Pancreas (tissue), 10 donors: ENCODE measurements around the gene TMX2. TPM values are rescaled to one million over a fixed set of nuclear protein-coding genes. Genes with fewer than 3 reads are reported as not detected.

Experiments used
- ATAC-seq, 4 donors: fragments of 200-7000 bp; cut with Tn5 transposase; one replicate each; pipeline versions ENCODE4 v1.8.0 to v1.9.1; 2020; ENCODE audit warnings: mild to moderate bottlenecking in 4 of 4, moderate library complexity in 4 of 4
- DNase-seq, 6 donors: peaks; one replicate each; pipeline ENCODE4 v3.0.0-alpha.2; 2020
- FAIRE-seq: peaks from 2 replicates; lab custom pipeline; 2012; peaks lifted over from hg19 to GRCh38; lab: Jason Lieb, UNC
- H3K27ac ChIP-seq, 4 donors: fragments of 200-600 bp; sonication (generic); 1 replicate in 3 of 4; 2 replicates in 1 of 4; pipeline versions ENCODE4 v1.5.0 to v1.8.0; 2020
- H3K27me3 ChIP-seq, 4 donors: fragments of 200-600 bp; one replicate each; pipeline ENCODE4 v1.8.0; 2021
- H3K36me3 ChIP-seq, 3 donors: fragments of 200-600 bp; sonication (generic) in 1 of 3; one replicate each; pipeline versions ENCODE4 v1.5.0 to v1.8.0; 2020 to 2021
- H3K4me1 ChIP-seq, 3 donors: fragments of 200-600 bp; one replicate each; pipeline ENCODE4 v1.8.0; 2021
- H3K4me3 ChIP-seq, 4 donors: fragments of 200-600 bp; sonication (generic) in 2 of 4; one replicate each; pipeline versions ENCODE4 v1.5.0 to v1.8.0; 2020 to 2021
- H3K9me3 ChIP-seq, 4 donors: fragments of 200-600 bp; one replicate each; pipeline ENCODE4 v1.8.0; 2021
- CTCF ChIP-seq, 4 donors: fragments of 200-600 bp; sonication (generic) in 3 of 4; IDR thresholded peaks; one replicate each; pipeline versions ENCODE4 v1.5.0 to v1.8.0; 2021; ENCODE audit warnings: antibody characterized with exemption in 4 of 4
- WGBS, 2 donors: extraction: QIAGEN DNeasy Blood & Tissue Kit; methylation state at CpG; one replicate each; pipeline ENCODE4 v1.1.7; 2013; 5-methylcytosine and 5-hydroxymethylcytosine counted together
- intact Hi-C, 3 donors: fragments of 100-400 bp; cut with DNase I; formaldehyde crosslinking; loops; one replicate each; pipeline versions ENCODE4 v1.11.1 to v1.14.2; 2022
- polyA plus RNA-seq, 2 donors: library from polyadenylated mRNA; stranded (reverse); fragments of 200-250 nt; gene quantifications; one replicate each; pipeline ENCODE4 v1.2.3, GENCODE V29; 2013
- total RNA-seq, 6 donors: library from RNA; stranded (reverse); fragmentation: NEBNext Ultra II Directional in 4 of 6; extraction: Animal tissue kit (Norgen Biotek cat#: 25700) in 4 of 6; gene quantifications; one replicate each; pipeline versions ENCODE4 v1.2.1 to v1.2.4, GENCODE V29; 2021 to 2023
- donor health status: healthy with polysubstance abuse.
- donor health status: DM: no; HTN: no; CAD: no; lungs with moderate emphysema.
- donor health status: DM: no; HTN: no; CAD: no.
- donor health status: control.
- donor health status: control.
- donor health status: Bipolar disorder and iron deficiency.
- donor health status: DM: yes; HTN: yes; CAD: no.
- donor health status: DM: no; HTN: no; CAD: no.
- donor health status: DM: no; HTN: no; CAD: no.
- donor health status: DM: yes; HTN: yes; CAD: no.

Gene TMX2
- total and polyA plus RNA-seq, 8 donors, result 19.8 to 46.4 (median 34.1) TPM

- Histone ChIP-seq H3K9me3 (no peaks in the 10 kb centered on the region), H3K4me1 (peaks cover 5 to 13% (median 12%) of the 10 kb centered on the region in 3 donors), H3K27ac (no peak overlapping the region), H3K4me3 (no peak overlapping the region), H3K36me3 (peaks cover 0 to 21% (median 9%) of the 10 kb centered on the region in 3 donors), H3K27me3 (no peaks in the 10 kb centered on the region)
- TF ChIP-seq CTCF (IDR thresholded peaks at IDR 0.05), result no peak
- FAIRE-seq (no peak), DNase-seq (no peak), ATAC-seq (no peak)
- WGBS, 2 donors, result 92 to 96% methylated on average over 1 of the region's 1 CpG
- intact Hi-C loops, result no loop called here
Measured at GRCh38 chr11:57746920-57747319, 34.5 kb downstream of the TMX2 start.

- Histone ChIP-seq H3K4me3 (no peak overlapping the region), H3K4me1 (peaks cover 0 to 5% (median 4%) of the 10 kb centered on the region in 3 donors), H3K9me3 (no peaks in the 10 kb centered on the region), H3K27me3 (no peaks in the 10 kb centered on the region), H3K27ac (no peak overlapping the region), H3K36me3 (no peaks in the 10 kb centered on the region)
- DNase-seq (no peak), FAIRE-seq (no peak), ATAC-seq (peak in 3 of 4 donors; percentile 5 to 17 (median 8))
- intact Hi-C loops, result loop anchor here in 1 of 3 donors (5.0 kb wide), 1 partner anchor 51 kb away; no protein-coding TSS in a partner anchor
- no peak for TF ChIP-seq CTCF (IDR thresholded peaks at IDR 0.05)
Measured at GRCh38 chr11:57751176-57751575, 38.8 kb downstream of the TMX2 start.

GRCh38 chr11:57751676-57752253 lies 39.4 kb downstream of the TMX2 start, which contains the start of gene BTBD18:
Gene BTBD18, minus strand, starts transcription at chr11:57751819. Its CDS starts 631 bp downstream, at chr11:57751188.
- ATAC-seq, result peak; percentile 91 to 100 (median 97)
- intact Hi-C loops, result loop anchor here in 1 of 3 donors (5.0 kb wide), 1 partner anchor 51 kb away; no protein-coding TSS in a partner anchor
- TF ChIP-seq CTCF (IDR thresholded peaks at IDR 0.05), result peak in 3 of 4 donors; percentile 33 to 36 (median 35)
- DNase-seq, result peak in 4 of 6 donors; percentile 40 to 62 (median 54)
- Histone ChIP-seq H3K9me3 (no peaks in the 10 kb centered on the region), H3K36me3 (no peaks in the 10 kb centered on the region), H3K27ac (no peak within 1 kb of the TSS), H3K27me3 (no peaks in the 10 kb centered on the region), H3K4me1 (peaks cover 0 to 5% (median 4%) of the 10 kb centered on the region in 3 donors), H3K4me3 (no peak within 1 kb of the TSS)
- 29 to 31% methylated on average over 10 of the region's 10 CpGs for WGBS, 2 donors
- FAIRE-seq, result no peak

- no peaks in the 10 kb centered on the region for H3K36me3 ChIP-seq
- 94 to 97% methylated on average over 30 of the region's 30 CpGs for WGBS, 2 donors
- TF ChIP-seq CTCF (IDR thresholded peaks at IDR 0.05), result no peak
- H3K27me3 ChIP-seq, result no peaks in the 10 kb centered on the region
- H3K9me3 ChIP-seq, result no peaks in the 10 kb centered on the region
- ATAC-seq, result no peak
- no peak overlapping the region for H3K4me3 ChIP-seq
- intact Hi-C loops, result loop anchor here in 1 of 3 donors (5.0 kb wide), 1 partner anchor 49 kb away; no protein-coding TSS in a partner anchor
- H3K27ac ChIP-seq, result no peak overlapping the region
- DNase-seq, result peak in 1 of 6 donors; percentile 63
- peaks cover 0 to 8% (median 5%) of the 10 kb centered on the region in 3 donors for H3K4me1 ChIP-seq
- FAIRE-seq, result no peak
Measured at GRCh38 chr11:57752954-57753353, 40.6 kb downstream of the TMX2 start.

- ATAC-seq (no peak), FAIRE-seq (no peak), DNase-seq (no peak)
- intact Hi-C loops, result no loop called here
- Histone ChIP-seq H3K27ac (no peak overlapping the region), H3K27me3 (no peaks in the 10 kb centered on the region), H3K36me3 (no peaks in the 10 kb centered on the region), H3K4me3 (no peak overlapping the region), H3K9me3 (no peaks in the 10 kb centered on the region), H3K4me1 (peaks cover 0 to 5% (median 0%) of the 10 kb centered on the region in 3 donors)
- WGBS, 2 donors, result 67 to 73% methylated on average over 3 of the region's 3 CpGs
- no peak for TF ChIP-seq CTCF (IDR thresholded peaks at IDR 0.05)
Measured at GRCh38 chr11:57758174-57758573, 45.8 kb downstream of the TMX2 start.
